Subcutaneous adipose tissue (tissue), 4 donors: ENCODE results near the gene MMS19. TPM values are rescaled to one million over a fixed set of nuclear protein-coding genes. Genes with fewer than 3 reads are reported as not detected.

Experiments used
- total RNA-seq, 4 donors: library from RNA; depleted of rRNA; stranded (reverse); fragments of >200 nt; gene quantifications; one replicate each; pipeline ENCODE4 v1.1.0, GENCODE V29; 2016
- TF ChIP-seq, protein P1 (sequence below): fragments of 450-650 bp; IDR thresholded peaks from one replicate; pipeline ENCODE4 v1.5.1; 2016; ENCODE audit warnings: low read depth, mild to moderate bottlenecking, control low read depth, antibody characterized with exemption, moderate library complexity

Gene MMS19
- total RNA-seq, 4 donors from 2014 or later: 57.6 to 87.8 (median 76.8) TPM

DNA sequence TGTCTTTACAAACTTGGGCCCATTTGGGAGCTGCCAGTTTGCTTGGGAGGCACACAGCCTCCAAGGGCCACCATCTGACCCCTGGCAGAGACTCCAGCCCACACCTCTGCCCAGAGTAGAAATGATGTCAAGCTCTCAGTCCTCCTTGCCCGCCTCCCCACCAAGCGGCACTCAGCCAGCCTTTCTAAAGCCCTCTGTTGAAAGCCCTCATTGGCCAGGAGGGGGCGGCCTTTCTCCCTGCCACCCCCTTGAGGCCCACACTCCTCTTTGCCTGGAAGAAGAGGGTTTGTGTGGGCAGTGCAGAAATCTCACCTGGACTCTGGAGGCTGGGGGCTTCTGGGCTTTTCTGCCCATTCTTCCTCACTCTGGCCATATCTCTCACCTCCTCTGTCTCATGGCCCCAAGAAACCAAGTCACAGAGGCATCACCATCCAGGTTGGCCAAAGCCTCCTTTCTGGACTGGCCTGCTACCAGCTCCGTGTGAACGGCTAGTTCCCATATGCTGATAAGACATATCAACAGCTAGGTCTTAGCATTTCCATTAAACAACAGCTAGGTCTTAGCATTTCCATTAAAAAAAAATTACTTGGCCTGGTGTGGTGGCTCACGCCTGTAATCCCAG lies 36.6 kb upstream of the MMS19 start:
- TF ChIP-seq, protein P1, sequence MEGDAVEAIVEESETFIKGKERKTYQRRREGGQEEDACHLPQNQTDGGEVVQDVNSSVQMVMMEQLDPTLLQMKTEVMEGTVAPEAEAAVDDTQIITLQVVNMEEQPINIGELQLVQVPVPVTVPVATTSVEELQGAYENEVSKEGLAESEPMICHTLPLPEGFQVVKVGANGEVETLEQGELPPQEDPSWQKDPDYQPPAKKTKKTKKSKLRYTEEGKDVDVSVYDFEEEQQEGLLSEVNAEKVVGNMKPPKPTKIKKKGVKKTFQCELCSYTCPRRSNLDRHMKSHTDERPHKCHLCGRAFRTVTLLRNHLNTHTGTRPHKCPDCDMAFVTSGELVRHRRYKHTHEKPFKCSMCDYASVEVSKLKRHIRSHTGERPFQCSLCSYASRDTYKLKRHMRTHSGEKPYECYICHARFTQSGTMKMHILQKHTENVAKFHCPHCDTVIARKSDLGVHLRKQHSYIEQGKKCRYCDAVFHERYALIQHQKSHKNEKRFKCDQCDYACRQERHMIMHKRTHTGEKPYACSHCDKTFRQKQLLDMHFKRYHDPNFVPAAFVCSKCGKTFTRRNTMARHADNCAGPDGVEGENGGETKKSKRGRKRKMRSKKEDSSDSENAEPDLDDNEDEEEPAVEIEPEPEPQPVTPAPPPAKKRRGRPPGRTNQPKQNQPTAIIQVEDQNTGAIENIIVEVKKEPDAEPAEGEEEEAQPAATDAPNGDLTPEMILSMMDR: no peak

DNA sequence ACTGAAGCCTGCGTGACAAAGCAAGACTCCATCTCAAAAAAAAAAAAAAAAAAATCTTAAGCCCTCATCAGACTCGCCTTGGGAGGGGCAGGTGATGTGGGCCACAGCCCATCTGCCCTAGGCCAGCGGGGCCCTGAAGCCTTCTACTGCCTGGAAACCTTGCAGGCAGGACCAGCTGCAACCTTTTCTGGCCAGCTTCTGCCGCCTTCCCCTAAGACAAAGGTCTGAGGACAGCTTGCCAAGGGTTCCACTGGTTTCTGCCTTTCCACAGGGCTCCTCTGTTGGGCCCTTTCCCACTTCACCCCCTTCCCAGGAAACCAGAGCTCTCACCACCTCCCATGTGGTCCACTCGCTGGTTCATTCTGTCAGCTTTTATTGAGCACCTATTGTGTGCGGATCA lies 35.7 kb upstream of the MMS19 start:
- TF ChIP-seq, protein P1: no peak

DNA sequence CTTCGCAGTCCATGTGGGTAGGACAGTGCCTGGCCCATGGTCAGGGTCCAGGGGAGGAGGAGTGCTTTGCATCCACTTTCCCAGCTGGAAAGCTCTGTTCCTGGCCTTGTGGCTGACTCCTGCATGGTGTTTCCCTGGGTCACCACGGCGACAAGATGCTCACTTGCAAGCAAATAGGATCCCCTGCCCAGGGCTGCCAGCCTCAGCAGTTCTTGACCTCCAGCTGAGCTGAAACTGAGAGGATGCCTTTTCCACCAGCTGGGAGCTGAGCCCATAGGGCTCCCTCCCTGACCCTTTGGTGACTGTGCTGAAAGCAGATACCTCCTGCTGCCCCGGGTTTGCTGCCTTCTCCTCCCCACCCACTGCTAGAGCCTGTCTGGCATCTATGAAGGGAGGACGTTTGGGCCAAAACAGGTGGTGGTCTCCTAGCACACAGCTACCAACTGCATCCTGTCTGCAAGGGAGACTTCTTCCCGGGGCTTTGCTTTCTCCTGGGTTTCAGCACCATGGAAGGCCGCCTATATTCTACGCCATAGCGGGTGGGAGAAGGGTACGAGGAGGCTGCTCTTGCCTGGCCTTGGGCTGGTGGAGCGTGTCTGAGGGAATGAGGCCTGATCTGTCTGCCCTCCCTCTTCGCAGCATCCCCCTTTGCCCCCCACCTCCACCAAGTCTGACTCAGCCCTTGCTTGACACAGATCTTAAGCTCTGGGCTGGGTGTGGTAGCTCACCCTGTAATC lies 34.9 kb upstream of the MMS19 start:
- TF ChIP-seq, protein P1: no peak

DNA sequence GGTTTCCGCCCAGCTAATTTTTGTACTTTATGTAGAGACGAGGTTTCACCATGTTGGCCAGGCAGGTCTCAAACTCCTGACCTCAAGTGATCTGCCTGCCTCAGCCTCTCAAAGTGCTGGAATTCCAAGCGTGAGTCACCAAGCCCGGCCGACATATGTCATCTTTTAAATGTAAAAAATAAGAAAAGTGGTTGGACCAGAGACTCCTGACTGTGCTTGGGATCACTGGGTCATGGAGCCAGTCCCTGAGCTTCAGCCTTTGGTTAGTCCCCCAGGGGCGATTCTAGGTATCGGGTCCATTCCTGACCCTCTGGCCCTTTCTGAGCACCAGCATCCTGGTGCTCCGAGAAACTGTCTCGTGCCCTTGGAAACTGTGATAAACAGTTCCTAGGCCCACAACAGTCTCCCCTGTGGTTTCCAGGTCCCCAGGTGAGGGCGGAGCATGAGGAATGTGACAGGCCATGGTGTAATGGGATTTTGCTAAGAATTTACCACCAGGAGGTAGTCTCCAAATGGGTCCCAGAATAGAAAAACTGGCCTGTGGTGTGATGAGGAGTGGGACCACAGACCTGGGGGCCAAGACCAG lies 33.3 kb upstream of the MMS19 start:
- TF ChIP-seq, protein P1: no peak

DNA sequence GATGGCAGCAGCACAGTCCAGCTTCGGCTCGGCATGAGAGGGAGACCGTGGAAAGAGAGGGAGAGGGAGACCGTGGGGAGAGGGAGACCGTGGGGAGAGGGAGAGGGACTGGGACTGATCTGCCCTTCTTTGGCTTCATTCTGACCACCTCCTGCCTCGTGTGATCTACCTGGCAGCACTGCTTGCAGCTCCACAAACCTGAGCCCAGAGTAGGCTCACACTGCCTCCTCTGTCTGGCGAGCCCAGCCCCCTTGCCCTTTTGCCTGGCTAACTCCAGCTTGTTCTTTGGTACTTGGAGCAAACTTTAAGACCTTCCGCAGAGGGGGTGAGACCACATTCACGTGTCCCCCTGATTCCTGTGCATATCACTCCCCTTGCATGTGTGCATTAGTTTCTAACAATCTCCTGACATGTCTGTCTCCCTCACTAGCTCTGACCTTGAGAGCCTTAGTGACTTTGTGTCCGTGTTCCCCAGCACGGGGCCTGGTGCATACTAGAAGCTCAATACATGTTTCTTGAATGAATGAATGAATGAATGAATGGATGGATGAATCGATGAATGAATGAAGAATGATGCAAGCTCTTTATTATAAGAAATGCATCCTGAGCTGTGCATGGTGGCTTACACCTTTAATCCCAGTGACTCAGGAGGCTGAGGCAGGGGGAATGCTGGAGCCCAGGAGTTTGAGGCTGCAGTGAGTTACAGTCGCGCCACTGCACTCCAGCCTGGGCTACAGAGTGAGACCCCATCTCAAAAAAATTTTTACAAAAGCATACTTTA lies 31.7 kb upstream of the MMS19 start:
- TF ChIP-seq, protein P1: no peak

DNA sequence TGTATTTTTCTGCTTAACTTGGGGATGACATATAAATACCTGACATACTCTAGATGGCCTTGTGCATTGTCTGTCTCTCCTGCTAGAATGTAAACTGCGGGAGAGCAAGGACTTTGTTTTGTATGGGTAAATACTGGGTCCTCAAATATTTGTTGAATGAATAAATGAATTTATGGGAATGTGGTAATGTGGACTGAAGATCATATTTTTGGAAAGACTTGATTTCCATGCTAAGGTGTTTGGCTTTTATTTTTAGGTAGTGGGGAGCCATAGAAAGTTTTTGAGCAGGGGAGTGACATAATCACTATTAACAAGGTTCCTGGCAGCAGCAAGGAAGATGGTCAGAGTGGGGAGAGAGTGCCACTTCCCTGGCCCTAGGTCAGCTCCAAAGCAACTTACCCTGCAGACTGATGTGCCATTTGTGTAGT lies 27.5 kb upstream of the MMS19 start:
- TF ChIP-seq, protein P1: no peak

DNA sequence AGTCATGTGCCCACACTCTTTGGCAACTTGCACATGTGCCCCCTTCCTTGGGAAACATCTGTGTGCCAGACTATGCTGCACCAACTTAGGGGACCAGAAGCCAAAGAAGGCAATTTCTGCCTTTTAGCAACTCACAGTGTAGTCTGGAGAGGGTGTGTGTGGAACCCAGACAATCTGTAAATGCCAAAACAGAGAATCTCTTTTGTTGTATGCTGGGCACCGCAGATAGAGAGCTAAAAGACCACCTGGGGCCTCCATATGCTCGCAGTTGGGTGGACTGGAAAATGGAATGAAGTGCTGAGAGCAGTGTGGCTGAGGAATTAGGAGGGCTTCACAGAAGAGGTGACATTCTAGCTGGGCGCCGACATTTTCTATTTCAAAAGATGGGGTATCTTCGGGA lies 26.9 kb upstream of the MMS19 start:
- TF ChIP-seq, protein P1: no peak
